ENCODE data around the gene LRRC4C.

DNA sequence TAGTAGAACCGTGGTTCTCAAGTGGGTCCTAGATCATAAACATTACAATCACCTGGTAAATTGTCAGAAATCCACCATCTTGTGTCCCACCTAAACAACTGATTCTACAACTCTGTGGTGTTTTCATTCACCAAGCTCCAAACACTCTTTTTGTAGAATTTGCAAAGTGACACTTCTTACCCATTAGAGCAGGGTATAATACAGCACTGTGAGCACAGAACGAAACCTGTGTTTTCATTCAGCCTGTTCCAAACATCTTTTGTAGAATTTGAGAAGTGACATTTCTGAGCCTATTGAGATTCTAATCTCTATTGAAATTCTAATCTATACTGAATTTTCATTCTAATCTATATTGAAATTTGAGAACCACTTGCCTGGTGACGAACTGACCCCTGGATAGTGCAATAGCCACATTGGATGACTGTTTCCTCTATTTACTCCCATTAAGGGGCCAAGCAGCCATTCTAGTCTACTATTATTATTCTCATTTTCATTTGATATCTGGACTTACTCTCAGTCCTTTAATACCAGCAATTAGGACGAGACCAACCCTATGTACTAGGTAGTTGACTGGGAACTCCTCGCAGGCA lies 616.6 kb downstream of the LRRC4C start:
- no peak for TF ChIP-seq CTCF (IDR thresholded peaks at IDR 0.05)
- no peak for TF ChIP-seq POLR2A (IDR thresholded peaks at IDR 0.05)
- TF ChIP-seq POLR2AphosphoS5 (IDR thresholded peaks at IDR 0.05): no peak
- TF ChIP-seq EP300 (IDR thresholded peaks at IDR 0.05): no peak
